Renal cortex interstitium (tissue), 11 donors: ENCODE data around the gene GPC6. TPM values are rescaled to one million over a fixed set of nuclear protein-coding genes. Genes with fewer than 3 reads are reported as not detected.

ENCODE experiments used
- DNase-seq, 11 donors: peaks; one replicate each; pipeline ENCODE4 v3.0.0-alpha.2; 2013; ENCODE audit warnings: low read depth in 9 of 11, low spot score in 4 of 11; ENCODE audit errors: extremely low read depth in 1 of 11
- polyA plus RNA-seq, 3 donors: library from polyadenylated mRNA; unstranded; fragments of 120-200 nt; gene quantifications; one replicate each; pipeline ENCODE4 v1.2.1, GENCODE V29; 2013; ENCODE audit not compliant: insufficient read length in 3 of 3

Gene GPC6
- polyA plus RNA-seq, 3 donors: 54.1 to 67.2 (median 57.5) TPM

DNA sequence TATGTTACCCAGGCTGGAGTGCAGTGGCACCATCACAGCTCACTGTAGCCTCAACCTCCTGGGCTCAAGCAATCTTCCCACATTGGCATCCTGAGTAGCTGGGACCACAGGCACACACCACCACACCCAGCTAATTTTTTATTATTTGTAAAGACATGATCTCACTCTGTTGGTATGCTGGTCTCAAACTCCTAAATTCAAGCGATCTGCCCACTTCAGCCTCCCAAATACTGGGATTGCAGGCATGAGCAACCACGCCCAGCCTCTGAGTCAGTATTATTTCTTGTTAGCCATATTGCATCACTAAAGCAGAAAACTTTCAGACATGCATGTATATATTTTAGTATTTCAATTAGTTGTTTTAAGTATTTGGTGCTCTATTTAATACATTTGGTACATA, 376.4 kb downstream of the GPC6 start:
- no peak for DNase-seq

DNA sequence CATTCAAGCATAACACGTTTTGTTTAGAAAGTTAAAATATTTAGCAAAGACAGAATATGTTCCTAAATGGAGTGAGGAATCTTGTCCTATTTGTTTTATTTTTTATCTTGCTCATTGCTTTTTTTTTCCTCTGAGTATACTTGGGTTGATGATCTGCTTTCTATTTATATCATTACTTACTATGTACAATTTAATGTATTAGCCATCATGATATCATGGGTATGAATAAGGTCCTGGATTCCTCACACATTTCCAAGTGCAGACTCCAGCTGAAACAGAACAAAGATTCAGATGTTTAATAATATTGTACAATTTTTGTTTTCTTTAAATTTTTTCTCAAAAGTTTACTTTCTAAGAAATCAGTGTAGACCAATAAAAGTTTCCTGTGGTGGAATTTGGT, 388.2 kb downstream of the GPC6 start:
- DNase-seq: no peak

DNA sequence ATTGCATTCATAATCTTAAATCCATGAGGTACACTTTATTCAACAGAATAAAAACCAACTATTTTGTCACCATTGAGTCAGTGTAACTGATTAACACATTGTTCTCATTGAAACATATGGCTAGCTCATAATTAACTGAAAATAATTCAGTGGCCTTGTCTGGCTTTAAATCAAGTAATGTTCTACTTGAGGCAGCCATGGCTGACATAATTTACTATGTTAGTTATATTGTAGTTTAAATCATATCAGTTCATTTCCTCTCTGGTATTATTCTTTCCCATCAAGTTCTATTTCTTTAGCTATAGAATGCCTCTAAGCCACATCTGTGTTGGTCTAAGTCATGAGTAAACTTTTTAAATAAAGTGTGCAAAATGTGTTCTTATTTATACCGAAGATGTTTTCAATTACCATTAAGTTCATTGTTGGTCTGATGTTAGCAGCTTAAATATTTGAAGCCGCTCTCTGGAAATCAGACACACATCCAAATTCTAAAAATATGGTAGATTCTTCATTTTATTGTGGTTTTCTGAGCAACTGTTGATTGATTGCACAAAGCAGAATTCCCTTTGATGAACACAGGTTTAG, 393.7 kb downstream of the GPC6 start:
- peak in 2 of 11 donors; percentile 5 to 13 for DNase-seq

DNA sequence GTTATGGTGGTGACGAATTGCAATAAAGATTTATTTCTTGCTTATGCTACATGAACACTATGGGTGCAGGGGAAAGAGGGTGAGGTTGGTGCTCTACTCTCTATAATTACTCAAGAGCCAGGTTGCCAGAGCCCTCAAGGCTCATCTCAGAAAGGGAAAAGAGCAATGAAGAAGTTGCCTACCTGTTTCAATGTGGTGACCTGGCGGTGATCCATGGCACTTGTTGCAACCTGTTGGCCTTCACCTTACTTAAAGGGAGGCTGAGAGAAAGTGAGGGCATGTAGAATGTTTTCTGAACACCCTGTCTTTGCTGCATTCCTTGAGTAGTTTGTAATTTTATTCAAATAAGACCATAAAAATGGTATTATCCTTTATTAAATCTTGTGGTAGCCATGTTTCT, 394.4 kb downstream of the GPC6 start:
- DNase-seq: no peak

DNA sequence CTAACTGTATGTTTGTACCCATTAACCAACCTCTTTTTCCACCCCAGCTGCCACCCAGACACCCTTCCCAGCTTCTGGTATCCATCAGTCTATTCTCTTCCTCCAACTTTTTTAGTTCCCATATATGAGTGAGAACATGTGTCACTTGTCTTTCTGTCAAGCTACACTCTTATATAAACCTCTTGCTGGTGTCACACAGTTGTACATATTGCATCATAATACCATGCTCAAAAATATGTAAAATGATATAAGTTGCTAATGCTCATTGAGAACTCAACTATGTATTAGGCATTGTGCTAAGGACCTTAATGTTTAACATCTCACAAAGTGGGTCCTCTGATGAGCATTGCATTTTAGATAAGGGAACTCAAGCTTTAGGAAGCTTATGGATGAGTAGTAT, 395.4 kb downstream of the GPC6 start:
- no peak for DNase-seq

DNA sequence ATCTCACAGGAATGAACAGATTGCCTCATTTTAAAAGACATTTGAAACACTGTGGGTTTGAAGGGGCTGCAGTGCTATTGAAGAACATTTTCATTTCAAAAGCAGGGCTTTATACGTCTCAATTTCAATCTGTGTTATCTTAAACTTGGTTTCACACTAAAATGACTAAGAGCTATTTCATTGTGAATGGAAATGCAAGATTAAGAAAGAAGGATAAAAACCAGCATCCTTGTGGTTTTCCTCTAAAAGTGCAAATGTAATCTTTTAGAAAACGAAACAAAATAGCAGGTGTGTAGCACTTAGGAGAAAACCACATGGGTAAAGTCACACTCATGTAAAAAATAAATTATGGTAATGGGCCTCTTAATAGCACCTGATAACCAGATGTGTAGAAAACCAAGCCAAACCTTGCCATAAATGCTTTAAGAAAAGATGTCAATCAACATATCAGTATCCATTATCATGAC, 397.7 kb downstream of the GPC6 start:
- no peak for DNase-seq

DNA sequence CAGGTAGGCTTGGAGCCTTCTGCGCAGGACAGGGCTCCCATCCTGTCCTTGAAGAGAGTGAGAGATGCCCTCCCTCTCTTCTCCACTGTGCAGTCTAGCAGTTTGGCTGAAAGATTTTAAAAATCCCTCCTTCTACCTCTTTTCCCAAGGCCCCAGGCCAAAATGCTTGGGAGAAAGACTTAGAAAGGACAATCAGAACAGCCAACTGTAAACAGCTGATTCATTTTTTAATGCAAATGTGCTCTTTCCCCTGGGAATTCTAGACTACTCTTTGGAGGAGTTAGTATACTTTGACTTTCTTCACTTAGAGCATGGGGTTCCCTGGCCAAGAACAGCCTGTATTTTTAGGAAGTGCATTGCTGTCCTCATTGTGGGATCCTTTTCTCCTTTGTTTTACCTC, 398.9 kb downstream of the GPC6 start:
- DNase-seq: no peak

DNA sequence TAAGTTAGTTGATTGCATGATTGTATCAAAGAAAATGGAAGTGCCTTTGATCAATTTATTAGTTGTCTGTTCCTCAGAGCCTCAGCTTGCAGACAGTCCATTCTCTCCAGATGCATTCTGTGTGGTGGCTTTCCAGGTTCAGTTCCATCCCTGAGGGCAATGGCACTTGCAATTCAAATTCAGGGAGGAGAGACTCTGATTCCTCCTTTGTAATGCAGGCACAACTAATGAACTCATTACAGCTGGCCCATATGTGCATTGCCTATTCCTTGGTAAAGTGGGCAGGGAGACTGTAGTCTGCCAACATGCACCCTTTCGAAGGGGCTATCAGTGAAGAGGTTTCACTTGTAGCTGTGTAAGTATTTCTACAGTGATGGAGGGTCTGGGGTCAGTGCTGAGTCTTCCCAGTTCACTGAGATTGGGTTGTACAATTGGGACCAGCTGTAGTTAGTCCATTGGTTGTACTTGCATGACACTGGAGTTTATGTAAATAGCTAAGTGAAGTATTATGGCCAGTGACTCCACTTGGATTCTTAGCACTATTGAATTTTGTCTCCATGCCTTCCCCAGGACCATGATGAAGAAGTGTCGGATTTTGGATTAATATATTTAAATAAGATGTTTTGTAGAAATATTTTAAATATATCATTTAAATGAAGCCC, 401.7 kb downstream of the GPC6 start:
- DNase-seq: no peak

DNA sequence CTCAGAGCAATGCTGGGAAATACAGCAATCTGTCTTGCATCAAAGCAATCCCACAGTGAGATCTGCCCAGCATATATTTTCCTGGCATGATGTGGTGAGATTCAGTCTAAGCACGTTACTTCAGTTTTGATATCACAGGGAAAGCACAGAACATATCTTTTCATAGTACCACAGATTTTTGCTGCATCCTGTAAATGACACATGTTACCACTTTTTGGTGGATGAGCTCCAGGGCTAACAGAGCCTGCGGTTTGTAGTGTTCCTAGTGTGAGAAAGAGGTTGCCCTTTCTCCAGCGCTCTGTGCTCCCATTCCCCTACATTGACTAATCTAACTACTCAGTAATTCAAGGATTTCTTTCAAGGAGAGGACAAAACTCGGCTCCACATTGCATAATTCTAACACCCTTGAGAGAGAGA, 409.0 kb downstream of the GPC6 start:
- no peak for DNase-seq

DNA sequence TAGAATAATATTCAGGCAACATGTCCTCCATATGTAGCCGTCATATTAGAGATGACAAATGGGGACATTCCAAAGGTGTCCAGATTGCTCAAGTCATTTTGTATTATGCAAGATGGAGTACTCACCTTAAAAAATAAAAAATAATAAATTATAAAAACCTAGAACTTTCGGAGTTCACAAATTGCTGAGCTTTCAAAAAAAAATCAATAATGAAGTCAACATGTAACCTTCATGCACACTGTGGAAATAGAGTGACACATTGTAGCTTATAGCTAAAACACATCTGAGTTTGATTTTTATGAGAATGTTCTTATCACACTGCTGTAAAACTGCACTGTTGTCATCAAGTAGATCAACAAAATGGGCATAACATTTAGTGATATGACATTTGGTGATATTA, 411.2 kb downstream of the GPC6 start:
- DNase-seq: no peak

DNA sequence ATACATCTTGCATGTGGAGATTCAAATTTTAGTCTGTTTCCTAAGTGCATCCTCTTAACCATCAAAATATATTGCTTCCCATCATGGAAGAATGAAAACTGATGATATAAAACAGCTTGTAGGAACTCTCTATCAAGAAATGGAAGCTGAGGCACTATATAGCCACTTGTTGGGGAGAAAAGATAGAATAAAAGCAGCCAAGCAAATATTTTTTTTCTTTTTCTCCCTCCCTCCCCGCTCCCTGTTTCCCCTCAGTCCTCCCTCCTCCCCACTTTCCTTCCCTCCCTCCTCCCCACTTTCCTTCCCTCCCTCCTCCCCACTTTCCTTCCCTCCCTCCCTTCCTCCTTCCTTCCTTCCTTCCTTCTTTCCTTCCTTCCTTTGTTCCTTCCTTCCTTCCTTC, 413.8 kb downstream of the GPC6 start:
- no peak for DNase-seq

DNA sequence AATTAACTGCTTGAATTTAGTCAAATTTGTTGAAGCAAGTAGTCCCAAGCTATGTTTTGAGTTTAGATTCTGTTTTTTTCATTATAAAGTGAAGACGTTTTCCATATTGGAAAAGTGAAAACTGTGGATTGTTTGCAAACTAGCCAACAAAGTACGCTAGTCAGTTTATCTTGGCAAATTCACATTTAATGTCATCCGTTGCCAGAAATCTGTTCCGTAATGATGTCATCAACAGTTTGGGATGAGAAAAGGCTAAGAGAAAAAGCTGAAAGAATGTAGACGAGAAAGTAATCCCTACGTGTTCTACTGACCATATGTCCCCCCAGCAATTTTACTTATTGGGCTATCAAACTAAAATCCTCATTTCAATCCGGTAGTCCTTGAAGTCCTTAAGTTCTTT, 419.6 kb downstream of the GPC6 start:
- no peak for DNase-seq

DNA sequence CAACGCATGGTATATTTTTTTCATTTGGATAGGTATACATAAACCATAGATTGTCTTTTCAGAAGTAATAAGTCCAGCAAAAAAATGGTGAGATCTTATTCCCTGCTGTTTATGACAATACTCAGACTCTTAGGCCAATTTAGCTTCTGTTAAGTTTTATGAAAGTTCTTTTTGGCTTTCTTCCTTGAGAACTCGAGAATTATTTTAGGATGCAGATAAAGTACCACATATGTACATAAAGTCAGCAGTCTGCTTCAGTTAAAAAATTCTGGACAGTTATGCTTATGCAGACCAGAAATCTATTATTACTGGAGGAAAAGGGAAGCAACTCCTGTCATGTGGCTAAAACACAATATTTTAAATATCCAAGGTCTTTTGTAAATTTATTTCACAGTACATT, 422.9 kb downstream of the GPC6 start:
- no peak for DNase-seq

DNA sequence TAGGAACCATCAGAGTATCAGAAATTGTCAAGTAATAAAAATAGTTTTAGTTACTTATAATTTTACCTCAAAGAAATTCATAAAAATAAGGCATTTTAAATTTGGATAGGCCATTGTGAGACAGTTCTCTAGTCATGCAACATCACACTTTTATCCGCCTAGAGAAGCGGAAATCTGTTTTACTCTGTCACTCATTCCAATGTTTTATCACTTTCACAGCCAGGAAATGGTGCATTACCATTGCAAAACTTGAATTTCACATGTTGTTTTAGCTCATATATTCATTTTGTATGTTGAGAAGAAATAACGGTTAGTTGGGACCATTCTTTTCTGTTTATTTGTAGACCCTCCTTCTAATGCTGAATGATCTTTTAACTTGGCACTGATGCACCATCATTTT, 427.2 kb downstream of the GPC6 start:
- no peak for DNase-seq

DNA sequence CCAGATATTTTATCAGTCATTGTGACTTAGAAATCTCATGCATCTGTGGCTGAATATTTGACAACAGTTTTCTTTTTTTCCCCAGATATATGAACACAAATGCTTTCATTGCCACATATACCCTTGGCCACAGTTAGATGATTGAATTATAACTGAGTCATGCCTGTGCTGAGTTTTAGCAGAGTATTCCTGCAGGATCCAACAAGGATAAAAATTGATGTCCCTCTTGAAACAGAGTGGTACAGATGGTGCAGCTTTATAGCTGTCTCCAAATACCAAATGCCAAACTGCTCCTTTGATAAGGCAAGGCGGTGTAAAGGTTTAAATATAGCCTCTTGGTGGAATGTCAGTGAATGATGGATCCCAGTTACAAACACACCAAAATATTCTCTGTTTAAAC, 428.5 kb downstream of the GPC6 start:
- no peak for DNase-seq

DNA sequence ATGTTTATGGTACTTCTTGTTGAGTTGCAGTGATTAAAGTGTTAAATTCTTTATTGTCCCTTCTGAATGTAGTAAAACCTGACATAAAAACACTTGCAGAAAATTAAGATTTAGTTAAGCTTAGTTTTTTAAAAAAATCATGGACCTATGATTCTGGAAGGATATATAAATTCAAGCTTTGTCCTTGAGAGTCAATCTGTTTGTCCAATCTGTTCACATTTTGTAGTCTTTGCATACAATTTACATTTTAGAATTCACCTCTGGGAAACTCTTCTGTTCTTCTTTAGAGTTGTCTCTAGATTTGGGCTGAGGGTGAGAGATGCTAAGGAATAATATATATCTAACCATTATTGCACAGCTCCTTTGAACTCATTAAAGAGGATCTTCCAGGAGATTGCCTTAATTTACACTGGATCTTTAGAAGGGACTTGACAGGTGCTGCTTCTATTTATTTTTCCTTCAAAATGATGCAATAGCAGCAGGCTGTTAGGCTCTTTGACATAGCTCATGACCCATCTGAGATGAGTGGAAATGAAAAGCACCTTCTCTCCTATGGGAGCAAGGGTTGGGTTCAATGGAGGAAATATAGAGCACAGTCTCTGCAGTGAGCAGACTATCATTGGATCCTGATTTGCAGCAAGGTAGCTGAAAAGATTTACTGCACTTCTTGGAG, 433.9 kb downstream of the GPC6 start:
- DNase-seq: no peak

DNA sequence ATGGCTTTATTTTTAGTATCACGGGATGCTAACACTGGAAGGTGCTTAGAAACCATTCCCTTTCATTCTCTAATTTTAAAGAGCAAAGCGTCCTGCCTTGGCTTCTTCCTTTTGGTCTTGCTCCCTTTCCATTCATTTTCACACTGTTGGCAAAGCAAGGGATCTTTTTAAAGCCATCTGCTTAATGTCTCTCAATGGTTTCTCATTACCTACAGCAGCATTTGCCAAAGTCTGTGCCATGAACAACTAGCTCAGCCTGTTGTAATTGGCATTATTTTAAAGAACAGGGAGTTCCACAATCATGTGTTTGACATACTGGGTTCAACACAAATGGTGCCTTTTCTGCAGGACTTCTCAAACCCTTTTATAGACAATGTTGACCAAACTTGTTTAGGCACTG, 444.3 kb downstream of the GPC6 start:
- DNase-seq: no peak

DNA sequence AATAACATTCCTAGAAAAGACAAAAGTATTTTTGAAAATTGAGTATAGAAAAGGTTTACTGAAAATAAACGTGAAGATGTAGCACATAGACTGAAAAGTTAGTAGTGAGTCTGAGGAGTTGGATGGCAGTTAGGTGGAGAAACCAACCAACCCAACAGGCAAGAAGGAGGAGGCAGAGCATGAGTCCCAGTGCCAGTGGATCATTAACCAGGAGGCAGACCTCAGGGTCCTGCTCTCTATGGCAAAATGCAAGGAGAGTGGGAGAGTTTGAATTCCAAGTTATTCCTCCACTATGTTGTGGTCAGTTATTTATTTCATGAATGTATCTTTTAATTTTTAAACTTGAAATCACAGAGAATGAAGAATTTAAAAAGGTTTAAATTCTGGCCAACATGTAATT, 446.4 kb downstream of the GPC6 start:
- peak in 1 of 11 donors; percentile 18 for DNase-seq

DNA sequence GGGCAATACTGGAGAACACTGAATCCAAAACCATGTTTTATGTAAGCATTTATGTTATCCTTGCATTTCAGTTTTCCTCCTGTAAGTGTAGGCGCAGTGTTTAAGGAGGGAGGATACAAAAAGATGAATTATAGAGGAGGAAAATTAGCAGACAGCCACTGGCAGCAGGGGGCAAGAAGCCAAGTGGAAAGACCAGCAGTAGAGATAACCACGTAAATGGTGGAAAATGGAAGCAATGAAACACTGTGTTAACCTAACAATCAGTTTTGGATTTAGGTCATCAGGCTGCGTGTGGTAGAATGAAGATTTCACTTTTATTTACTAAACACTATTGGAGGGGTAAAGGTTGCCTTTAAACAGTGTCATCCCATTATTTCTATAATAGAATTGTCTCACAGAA, 447.3 kb downstream of the GPC6 start:
- no peak for DNase-seq

DNA sequence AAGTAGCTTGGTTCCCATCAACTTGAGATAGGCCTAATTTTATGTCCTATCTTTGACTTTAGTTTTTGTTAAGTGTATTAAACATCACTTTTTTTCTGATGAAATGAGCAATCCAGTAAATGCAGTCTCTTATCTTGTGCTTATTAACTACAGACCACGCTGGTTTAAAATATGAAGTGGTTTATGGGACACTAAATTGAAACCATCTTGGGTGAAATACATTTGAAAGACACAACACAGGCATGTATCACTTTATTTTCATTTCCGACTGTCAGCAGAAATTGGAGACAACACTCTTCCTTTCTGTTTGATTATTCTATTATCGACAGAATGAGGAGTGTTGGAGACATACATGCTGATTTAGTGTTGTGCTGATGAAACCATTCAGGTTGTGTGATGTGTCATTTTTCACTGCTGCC, 447.7 kb downstream of the GPC6 start:
- no peak for DNase-seq

DNA sequence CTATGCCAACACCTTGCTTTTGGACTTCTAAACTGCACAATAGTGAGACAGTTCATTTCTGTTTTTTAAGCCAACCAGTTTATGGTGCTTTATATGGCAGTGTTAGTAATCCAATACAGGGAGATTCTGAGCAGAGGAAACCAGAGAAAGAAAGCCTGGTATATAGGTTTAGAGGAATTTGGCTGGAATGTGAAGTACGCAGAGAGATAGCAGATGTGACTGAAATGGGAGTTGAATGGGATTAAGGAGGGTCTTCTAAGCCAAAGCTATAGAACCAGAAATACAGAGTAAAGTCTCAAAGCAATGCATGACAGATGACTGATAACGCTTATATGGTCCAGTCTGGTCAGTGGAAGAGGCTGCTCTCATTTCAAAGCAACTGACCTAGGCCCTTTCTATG, 453.7 kb downstream of the GPC6 start:
- no peak for DNase-seq
